Activated CD8-positive, alpha-beta memory T cell treated with anti-CD3 and anti-CD28 coated beads, Interleukin-2, amount 50 U/mL, for 48 hours (primary cell): ENCODE results near the gene GCDH.
"Not testable (repeated sequence)": the region's sequence is repeated elsewhere in the genome, so short reads cannot be mapped to it uniquely, and the experiment has no call there.

Source experiments
- DNase-seq: peaks from one replicate; pipeline ENCODE4 v3.0.0-alpha.2; 2020

GCDH gene

DNA sequence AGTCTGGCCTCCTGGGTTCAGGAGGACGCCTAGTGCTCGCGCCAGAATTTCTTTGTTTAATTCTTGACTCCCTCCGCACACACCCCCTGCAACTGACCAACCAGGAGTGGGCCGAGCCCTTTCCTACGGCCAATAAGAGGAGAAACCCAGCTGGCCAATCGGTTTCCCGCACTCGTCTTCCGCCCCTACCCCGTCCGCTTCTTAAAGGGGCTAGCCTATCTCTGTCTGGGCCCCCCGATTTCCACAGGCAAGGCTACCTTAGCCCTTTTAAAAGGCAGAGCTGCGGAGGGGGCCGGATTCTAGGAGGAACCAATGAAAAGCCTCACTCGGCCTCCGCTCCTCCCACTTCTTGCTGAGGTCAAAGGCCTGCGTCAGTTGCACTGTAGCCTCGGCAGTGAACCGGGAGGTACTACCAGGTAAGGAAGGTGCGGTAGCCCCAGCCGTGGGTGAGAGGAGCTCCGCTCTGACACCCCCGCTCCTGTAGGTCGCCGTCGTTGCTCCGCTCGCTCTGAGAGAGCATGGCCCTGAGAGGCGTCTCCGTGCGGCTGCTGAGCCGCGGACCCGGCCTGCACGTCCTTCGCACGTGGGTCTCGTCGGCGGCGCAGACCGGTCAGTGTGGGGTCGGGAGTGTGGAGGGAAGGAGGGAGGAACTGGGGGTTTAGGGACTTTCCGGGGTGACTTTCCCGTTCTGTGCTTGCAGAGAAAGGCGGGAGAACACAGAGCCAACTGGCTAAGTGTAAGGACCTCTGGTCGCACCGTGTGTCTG is at the start of gene GCDH:
GCDH (plus strand) TSS at position 374 of the 766 bp plus-strand sequence; CDS start at position 519, 145 bp downstream.
- peak; percentile 92 for DNase-seq

DNA sequence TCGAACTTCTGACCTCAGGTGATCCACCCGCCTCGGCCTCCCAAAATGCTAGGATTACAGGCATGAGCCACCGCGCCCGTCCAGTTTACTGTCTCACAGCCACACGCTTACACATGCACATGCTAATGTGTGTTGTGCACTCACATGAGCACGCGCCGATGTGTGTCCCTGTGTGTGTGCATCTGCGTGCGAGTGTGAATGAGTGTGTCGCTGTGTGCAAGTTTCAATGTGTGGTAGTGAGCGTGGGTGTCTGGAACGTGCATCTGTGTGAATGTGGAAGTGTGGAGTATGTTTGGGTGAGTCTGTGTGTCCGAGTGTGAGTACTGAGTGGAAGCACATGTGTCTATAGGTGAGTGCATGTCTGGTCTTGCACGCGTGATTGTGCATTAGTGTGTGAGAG is 48.4 kb upstream of the GCDH start:
- no peak for DNase-seq

DNA sequence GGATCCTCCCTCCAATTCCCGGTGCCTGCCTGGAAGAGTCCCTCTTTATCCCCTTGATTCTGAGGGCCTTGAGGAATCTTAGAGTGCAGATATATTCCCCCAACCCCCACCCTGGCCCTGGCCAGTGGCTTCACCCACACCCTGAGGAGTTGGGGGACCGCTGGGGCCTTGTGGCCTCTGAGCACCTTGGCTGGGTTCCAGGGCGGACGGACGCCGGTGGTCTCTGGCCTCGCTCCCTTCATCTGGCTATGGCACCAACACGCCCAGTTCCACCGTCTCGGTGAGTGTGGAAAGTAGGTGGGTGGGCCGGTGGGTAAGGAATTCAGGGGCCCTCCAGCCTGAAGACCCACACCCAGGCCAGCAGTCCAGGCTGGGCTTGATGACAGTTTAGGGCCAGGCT is 47.6 kb upstream of the GCDH start:
- no peak for DNase-seq

DNA sequence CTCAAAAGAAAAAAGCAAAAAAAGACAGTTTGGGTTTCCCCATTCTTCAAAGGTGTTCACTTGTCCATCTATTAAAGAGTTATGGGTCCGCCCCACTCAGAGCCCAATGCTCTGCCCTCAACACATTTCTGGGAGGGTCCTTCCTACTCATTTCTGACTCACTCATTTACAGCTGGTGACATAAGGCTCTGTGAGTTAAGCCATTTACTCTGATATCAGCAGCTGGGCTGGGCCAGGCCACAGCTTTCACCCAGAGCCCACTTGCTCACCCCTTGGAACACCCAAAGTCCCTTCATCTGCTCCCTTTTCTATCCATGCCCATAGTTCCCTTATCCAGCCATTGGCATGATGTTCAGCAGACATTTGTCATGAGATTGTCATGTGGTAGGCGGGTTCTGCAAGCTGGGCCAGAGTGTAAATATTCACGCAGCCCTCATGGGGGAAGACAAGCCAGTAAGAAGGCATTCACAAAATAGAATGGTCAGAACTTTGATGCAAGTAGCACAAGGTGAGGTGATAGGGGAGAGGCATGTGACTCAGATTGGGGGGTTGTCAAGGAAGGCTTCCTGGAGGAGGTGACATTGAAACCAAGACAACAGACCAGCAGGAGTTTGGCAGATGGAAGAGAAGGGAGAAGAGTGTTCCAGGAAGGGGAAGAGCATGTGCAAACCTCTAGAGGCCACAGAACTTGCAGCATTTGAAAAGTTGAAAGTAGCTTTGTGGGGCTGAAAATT is 46.8 kb upstream of the GCDH start:
- no peak for DNase-seq

DNA sequence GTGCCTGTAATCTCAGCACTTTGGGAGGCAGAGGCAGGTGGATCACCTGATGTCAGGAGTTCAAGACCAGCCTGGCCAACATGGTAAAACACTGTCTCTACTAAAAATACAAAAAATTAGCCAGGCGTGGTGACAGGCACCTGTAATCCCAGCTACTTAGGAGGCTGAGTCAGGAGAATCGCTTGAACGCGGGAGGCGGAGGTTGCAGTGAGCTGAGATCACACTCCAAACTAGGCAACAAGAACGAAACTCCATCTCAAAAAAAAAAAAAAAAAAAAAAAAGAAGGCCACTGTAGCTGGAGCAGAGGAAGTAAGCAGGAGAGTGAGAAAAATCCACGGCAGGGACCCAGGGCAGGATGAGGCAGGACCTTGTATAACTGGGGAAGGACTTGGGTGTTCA is 44.3 kb upstream of the GCDH start:
- DNase-seq, result not testable (repeated sequence)

DNA sequence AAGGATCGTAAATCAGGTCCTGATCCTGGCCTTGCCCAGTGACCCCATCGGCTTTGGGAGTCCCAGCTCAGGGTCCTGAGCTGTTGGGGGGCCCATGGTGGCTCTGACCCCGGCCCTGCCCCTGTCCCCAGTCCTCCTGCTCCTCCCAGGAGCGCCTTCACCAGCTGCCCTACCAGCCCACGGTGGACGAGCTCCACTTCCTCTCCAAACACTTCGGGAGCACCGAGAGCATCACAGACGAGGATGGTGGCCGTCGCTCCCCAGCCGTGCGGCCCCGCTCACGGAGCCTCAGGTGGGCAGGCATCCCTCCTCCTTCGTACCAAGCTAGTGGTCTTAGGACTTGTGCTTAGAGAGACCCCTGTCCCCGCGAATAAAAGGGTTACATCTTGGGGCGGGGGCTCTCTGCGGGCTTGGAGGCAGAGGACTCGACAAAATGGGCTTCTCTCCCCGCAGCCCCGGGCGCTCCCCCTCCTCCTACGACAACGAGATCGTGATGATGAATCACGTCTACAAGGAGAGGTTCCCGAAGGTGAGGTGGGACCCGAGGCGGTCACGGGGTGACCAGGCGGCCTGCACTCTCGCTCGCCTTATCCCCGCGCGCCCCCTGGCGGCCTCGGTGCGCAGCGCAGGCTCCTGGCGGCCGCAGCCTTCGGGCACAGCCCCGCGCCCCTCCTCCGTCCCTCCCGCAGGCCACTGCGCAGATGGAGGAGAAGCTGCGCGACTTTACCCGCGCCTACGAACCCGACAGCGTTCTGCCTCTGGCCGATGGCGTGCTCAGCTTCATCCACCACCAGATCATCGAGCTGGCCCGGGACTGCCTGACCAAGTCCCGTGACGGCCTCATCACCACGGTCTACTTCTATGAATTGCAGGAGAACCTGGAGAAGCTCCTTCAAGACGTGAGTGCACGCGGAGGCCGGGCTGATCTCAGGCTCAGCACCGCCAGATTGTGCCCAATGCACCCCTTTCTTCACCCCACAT is 43.5 kb upstream of the GCDH start:
- peak; percentile 99 for DNase-seq

DNA sequence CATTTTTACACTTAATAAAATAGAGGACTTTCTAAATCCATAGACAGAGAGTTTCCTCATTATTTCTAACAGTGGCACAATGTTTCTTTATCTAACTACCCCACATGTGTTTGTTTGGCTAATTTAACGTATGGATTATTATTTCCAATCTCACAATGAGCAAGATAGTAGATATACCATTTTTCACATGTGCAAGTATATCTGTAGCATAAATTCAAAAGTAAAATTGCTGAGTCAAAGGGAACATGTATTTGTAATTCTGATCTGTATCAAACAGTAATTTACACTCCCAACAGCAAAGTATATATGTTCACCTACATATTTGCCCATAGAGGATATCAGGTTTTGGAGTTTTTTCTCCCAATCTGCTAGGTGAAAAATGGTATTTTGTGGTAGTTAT is 34.3 kb upstream of the GCDH start:
- DNase-seq, result no peak

DNA sequence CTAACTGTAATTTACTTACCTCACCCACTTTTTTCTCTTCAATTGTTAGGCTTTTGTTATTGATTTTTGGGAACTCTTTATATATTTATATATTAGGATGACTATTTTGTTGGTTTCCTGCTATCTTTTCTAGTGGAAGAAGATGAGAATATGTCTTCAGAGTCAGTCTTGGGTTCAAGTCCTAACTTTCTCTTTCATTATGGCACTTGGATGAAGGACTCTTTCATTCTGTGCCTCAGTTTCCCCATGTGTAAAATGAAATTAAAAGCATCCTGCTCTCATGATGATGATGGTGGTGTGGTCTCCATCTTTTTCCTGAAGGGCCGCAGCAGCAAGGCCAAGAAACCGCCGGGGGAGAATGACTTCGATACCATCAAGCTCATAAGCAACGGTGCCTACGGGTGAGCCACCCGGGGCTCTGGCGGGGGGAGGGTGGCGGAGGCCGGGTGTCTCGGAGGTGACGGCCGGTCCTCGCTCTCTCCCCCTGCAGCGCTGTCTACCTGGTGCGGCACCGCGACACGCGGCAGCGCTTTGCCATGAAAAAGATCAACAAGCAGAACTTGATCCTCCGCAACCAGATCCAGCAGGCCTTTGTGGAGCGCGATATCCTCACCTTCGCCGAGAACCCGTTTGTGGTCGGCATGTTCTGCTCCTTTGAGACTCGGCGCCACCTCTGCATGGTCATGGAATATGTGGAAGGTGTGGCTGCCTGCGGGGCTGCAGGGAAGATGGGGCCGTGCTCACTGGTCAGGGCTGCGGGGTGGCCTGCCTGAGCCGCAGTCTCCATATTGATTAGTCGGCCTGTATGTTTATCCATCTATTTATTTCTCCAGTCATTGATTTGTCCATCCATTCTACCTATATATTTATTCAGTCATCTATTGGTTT is 32.7 kb upstream of the GCDH start:
- DNase-seq, result no peak

DNA sequence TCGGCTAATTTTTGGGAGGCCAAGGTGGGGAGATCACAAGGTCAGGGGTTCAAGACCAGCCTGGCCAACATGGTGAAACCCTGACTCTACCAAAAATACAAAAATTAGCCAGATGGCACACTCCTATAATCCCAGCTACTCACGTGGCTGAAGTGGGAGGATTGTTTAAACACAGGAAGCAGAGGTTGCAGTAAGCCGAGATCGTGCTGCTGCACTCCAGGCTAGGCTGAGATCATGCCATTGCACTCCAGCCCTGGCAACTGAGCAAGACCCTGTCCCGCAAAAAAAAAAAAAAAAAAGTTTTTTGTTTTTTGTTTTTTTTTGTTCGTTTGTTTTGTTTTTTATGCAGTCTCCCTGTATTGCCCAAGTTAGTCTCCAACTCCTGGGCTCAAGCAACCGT is 31.4 kb upstream of the GCDH start:
- DNase-seq, result no peak

DNA sequence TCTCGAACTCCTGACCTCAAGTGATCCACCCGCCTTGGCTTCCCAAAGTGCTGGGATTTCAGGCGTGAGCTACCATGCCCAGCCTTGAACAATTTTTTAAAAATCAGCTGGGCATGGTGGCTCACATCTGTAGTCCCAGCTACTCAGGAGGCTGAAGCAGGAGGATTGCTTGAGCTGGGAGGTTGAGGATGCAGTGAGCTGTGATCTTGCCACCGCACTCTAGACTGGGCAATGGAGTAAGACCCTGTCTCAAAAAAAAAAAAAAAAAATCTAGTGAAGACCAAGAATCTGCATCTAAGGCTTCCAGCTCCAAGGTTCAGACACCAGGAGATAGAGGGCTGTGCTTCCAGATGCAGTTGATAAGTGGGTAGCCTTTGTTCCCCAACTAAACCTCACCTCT is 26.8 kb upstream of the GCDH start:
- DNase-seq, result no peak

DNA sequence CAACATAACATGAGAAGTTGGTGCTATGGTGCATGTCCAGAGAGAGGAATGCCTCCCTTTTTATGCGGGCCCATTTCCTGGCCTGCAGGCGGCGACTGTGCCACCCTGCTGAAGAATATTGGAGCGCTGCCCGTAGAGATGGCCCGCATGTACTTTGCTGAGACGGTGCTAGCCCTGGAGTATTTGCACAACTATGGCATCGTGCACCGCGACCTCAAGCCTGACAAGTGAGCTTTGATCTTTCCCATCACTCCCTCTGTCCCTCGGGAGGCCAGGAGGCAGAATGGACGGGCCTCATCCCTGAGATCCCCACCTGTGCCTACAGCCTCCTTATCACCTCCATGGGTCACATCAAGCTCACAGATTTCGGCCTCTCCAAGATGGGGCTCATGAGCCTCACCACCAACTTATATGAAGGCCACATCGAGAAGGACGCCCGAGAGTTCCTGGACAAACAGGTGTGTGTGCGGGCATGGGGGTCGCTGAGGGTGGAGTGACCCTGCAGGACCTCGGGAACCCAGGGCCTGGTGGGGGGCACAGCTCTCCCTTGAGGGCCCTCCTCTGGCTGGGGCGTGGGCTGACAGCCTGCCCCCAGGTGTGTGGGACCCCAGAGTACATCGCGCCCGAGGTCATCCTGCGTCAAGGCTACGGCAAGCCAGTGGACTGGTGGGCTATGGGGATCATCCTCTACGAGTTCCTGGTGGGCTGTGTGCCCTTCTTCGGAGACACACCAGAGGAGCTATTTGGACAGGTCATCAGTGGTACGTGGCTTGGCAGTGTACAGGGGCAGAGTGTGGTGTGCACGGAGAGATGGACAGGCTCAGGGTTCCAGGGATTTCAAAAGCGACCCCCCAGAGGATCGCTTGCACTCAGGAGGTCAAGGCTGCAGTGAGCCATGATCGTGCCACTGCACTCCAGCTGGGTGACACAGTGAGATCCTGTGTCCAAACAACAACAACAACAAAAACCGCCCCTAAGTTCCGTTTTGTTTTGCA is 25.9 kb upstream of the GCDH start:
- no peak for DNase-seq

DNA sequence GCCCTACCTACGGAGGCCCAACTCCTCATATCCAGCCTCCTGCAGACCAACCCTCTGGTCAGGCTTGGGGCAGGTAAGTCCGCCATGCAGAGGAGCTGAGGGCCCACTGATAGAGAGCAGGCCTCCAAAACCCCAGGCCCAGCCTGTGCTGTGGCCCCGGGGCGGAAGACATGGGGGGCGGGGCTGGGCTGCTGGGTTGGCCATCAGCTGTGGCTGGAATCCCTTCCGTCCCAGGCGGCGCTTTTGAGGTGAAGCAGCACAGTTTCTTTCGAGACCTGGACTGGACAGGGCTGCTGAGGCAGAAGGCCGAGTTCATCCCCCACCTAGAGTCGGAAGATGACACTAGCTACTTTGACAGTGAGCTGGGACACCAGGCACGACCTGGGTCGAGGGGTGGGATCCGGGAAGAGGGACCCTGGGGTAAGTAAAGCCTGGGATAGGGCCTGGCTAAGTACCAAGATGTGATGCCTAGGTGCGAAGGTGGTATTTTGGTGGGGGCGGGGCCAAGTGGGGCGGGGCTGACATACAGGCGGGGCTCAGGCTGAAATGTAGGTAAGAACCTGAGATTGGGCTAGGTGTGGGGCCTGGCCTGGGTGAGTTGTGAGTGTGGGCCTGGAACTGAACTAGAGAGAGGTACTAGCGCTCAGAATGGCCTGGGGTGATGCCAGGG is 25.1 kb upstream of the GCDH start:
- DNase-seq, result no peak

DNA sequence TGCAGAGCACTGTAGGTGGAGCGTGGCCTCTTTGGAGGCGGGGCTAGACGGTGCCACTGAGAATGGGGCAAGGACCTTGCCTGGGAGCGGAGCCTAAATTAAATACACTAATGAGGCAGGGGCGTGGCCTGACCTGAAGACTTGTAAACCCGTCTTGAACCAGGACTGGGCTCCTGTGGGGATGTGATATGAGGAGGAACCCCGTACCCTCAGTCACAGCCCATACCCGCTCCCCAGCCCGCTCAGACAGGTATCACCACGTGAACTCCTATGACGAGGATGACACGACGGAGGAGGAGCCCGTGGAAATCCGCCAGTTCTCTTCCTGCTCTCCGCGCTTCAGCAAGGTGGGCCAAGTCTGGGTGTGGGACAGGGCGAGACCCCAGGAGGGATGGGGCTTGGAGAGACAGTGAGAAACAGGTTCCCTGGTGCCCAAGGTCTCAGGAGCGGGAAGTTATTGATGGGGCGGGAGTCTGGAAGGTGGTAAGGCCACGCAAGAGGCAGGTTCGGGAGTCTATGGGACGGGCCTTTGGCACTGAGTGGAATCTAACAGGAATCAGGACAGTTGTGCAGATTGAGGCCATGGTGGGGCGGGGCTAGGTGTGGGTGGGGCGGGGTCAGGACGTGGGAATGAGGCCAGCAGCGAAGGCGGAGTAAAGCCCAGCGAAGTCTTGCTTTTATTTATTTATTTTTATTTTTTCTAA is 24.4 kb upstream of the GCDH start:
- DNase-seq, result no peak

DNA sequence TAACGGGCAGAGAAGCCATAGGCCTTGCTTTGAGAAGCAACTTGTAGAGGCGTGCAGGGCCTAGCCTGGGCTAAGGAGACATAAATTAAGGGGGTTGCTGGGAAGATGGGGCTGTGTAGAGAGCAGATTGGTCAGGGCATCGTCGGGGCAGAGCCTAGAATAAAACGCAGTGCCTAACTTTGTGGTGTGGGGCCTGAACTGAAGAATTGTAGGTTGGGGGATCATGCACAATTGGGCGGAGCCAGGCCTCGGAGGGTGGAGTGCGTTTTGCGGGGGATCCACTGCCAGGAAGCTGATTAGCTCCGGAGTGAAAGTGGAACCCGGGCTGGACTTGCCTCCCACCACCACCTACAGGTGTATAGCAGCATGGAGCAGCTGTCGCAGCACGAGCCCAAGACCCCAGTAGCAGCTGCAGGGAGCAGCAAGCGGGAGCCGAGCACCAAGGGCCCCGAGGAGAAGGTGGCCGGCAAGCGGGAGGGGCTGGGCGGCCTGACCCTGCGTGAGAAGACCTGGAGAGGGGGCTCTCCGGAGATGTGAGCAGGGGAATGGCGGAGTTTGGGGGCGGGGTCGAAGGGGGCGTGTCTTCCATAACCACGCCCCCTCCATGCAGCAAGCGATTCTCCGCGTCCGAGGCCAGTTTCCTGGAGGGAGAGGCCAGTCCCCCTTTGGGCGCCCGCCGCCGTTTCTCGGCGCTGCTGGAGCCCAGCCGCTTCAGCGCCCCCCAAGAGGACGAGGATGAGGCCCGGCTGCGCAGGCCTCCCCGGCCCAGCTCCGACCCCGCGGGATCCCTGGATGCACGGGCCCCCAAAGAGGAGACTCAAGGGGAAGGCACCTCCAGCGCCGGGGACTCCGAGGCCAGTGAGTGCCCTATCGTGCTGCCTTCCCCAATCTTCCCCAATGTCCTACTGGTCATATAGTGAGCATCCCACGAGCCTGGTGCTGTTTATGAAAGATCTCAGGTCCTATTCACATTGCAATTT is 23.6 kb upstream of the GCDH start:
- peak; percentile 91 for DNase-seq

DNA sequence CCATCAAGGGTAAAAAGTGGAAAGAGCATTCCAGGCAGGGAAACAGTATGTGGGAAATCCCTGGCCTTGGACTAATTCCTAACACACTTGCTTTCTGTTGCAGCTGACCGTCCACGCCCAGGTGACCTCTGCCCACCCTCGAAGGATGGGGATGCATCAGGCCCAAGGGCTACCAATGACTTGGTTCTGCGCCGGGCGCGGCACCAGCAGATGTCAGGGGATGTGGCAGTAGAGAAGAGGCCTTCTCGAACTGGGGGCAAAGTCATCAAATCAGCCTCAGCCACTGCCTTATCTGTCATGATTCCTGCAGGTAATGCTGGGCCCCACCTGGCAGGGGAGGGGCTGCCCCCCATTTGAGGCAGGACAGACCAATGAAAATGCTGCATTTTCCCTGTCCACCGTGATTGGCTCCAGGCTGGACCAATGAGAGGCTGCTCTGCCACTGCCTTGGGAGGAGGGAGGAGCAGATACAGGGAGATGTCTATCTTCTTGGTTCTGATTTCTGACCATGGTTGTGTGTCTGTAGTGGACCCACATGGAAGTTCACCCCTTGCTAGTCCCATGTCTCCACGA is 22.3 kb upstream of the GCDH start:
- no peak for DNase-seq

DNA sequence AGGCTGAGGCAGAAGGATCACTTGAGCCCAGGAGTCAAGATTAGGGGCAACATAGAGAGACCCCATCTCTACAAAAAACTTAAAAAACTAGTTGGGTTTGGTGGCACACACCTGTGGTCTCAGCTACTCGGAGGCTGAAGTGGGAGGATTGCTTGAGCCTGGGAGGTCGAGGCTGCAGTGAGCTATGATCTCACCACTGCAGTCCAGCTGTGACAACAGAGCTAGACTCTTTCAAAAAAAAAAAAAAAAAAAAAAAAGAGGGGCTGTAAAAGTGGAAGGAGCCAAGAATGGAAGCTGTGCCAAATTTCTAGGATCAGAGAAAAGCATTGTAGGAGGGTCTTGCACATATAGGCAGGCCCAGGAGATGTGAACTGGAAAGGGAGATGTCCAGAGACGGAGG is 19.3 kb upstream of the GCDH start:
- DNase-seq, result no peak

DNA sequence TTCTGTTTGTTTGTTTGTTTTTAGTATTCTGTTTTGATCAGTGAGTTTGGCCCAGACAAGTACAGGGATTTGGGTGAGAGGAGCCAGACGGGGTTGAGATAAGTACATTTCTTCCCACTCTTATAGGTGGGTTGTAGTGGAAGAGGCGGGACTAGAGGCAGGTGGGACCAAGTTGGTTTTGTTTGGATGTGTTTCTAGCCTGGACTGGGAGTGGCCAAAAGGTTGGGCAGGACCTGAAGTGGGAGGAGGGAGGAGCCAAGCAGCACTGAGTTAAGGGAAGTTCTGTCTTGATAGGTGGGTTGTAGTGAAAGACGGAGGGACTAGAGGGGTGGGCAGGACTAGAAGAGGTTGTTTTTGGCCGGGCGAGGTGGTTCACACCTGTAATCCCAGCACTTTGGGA is 18.7 kb upstream of the GCDH start:
- DNase-seq, result no peak
